ENCODE measurements around the gene JAM3.
"Not testable (repeated sequence)": the region's sequence is repeated elsewhere in the genome, so short reads cannot be mapped to it uniquely, and the experiment has no call there.

JAM3 gene

GRCh38 chr11:134101282-134101681, 32.4 kb downstream of the JAM3 start:
- DNase-seq (ENCODE audit: low read depth): no peak

GRCh38 chr11:134110252-134110815, 41.5 kb downstream of the JAM3 start:
- no peak for DNase-seq (ENCODE audit: low read depth)

- DNase-seq (ENCODE audit: low read depth): not testable (repeated sequence)
Measured at GRCh38 chr11:134113787-134114186, 44.9 kb downstream of the JAM3 start.

GRCh38 chr11:134116210-134116609, 47.3 kb downstream of the JAM3 start:
- no peak for DNase-seq (ENCODE audit: low read depth)

GRCh38 chr11:134118006-134118405, 49.1 kb downstream of the JAM3 start:
- no peak for DNase-seq (ENCODE audit: low read depth)

GRCh38 chr11:134119094-134119493, 50.2 kb downstream of the JAM3 start:
- no peak for DNase-seq (ENCODE audit: low read depth)

GRCh38 chr11:134120143-134120850, 51.4 kb downstream of the JAM3 start:
- DNase-seq (ENCODE audit: low read depth): no peak

- DNase-seq (ENCODE audit: low read depth): no peak
Measured at GRCh38 chr11:134120921-134121526, 52.2 kb downstream of the JAM3 start.

GRCh38 chr11:134124660-134125451, 56.0 kb downstream of the JAM3 start:
- no peak for DNase-seq (ENCODE audit: low read depth)

- no peak for DNase-seq (ENCODE audit: low read depth)
Measured at GRCh38 chr11:134125507-134125906, 56.6 kb downstream of the JAM3 start.

GRCh38 chr11:134126217-134126822, 57.4 kb downstream of the JAM3 start:
- DNase-seq (ENCODE audit: low read depth): no peak

- DNase-seq (ENCODE audit: low read depth): no peak
Measured at GRCh38 chr11:134131628-134132244, 62.9 kb downstream of the JAM3 start.

- DNase-seq (ENCODE audit: low read depth): no peak
Measured at GRCh38 chr11:134132808-134133207, 63.9 kb downstream of the JAM3 start.

GRCh38 chr11:134134167-134134566, 65.3 kb downstream of the JAM3 start:
- no peak for DNase-seq (ENCODE audit: low read depth)

- DNase-seq (ENCODE audit: low read depth): no peak
Measured at GRCh38 chr11:134138376-134138775, 69.5 kb downstream of the JAM3 start.

- DNase-seq (ENCODE audit: low read depth): no peak
Measured at GRCh38 chr11:134139303-134139872, 70.5 kb downstream of the JAM3 start.

- no peak for DNase-seq (ENCODE audit: low read depth)
Measured at GRCh38 chr11:134139873-134140331, 71.0 kb downstream of the JAM3 start.

GRCh38 chr11:134140961-134141490, 72.2 kb downstream of the JAM3 start:
- DNase-seq (ENCODE audit: low read depth): no peak

GRCh38 chr11:134142536-134142935, 73.7 kb downstream of the JAM3 start:
- no peak for DNase-seq (ENCODE audit: low read depth)

- DNase-seq (ENCODE audit: low read depth): no peak
Measured at GRCh38 chr11:134143801-134144200, 74.9 kb downstream of the JAM3 start.

- DNase-seq (ENCODE audit: low read depth): no peak
Measured at GRCh38 chr11:134144744-134145143, 75.9 kb downstream of the JAM3 start.
